HepG2 (cell line): ENCODE data around the gene TOB1. TPM values are rescaled to one million over a fixed set of nuclear protein-coding genes. Genes with fewer than 3 reads are reported as not detected.

ENCODE experiments used
- AHR ChIP-seq: IDR thresholded peaks from 2 replicates; pipeline ENCODE4 v1.6.1; 2018; ENCODE audit warnings: missing genetic modification reagents, missing compliant biosample characterization
- ATF2 ChIP-seq: sonication (generic); formaldehyde crosslinking; IDR thresholded peaks from 2 replicates; pipeline ENCODE4 v1.4.0; 2020; ENCODE audit warnings: missing genetic modification reagents
- BATF2 ChIP-seq: sonication (generic); formaldehyde crosslinking; IDR thresholded peaks from 2 replicates; pipeline ENCODE4 v1.8.0; 2022; ENCODE audit warnings: mild to moderate bottlenecking, missing genetic modification reagents, moderate library complexity
- CENPX ChIP-seq: sonication (generic); formaldehyde crosslinking; IDR thresholded peaks from 2 replicates; pipeline ENCODE4 v1.9.0; 2021; ENCODE audit warnings: mild to moderate bottlenecking, missing genetic modification reagents, moderate library complexity
- FOXK1 ChIP-seq: sonication (generic); formaldehyde crosslinking; IDR thresholded peaks from 2 replicates; pipeline ENCODE4 v1.4.0; 2020; ENCODE audit warnings: low read depth, missing genetic modification reagents, borderline replicate concordance
- GABPA ChIP-seq, 2 experiments: IDR thresholded peaks; 2 replicates each; pipeline ENCODE4 v1.6.1; 2011 to 2016; ENCODE audit warnings: low read depth in 2 of 2, low read length in 1 of 2, missing biosample characterization in 1 of 2, missing genetic modification characterization in 1 of 2
- KAT8 ChIP-seq: IDR thresholded peaks from 2 replicates; pipeline ENCODE4 v1.6.1; 2016; ENCODE audit warnings: missing genetic modification reagents, missing compliant biosample characterization
- KMT2B ChIP-seq: IDR thresholded peaks from 2 replicates; pipeline ENCODE4 v1.6.1; 2016; ENCODE audit warnings: missing genetic modification reagents, missing compliant biosample characterization
- MEIS2 ChIP-seq: sonication (generic); formaldehyde crosslinking; IDR thresholded peaks from 2 replicates; pipeline ENCODE4 v1.9.0; 2021; ENCODE audit warnings: mild to moderate bottlenecking, missing genetic modification reagents
- NR2F6 ChIP-seq, 2 experiments: IDR thresholded peaks; 2 replicates each; pipeline ENCODE4 v1.6.1; 2016; ENCODE audit warnings: antibody characterized with exemption in 1 of 2, mild to moderate bottlenecking in 1 of 2
- SATB2 ChIP-seq: sonication (generic); formaldehyde crosslinking; IDR thresholded peaks from 2 replicates; pipeline ENCODE4 v1.5.0; 2020; ENCODE audit warnings: missing genetic modification reagents
- TBX2 ChIP-seq: sonication (generic); formaldehyde crosslinking; IDR thresholded peaks from 2 replicates; pipeline ENCODE4 v1.5.0; 2020; ENCODE audit warnings: missing genetic modification reagents, mild to moderate bottlenecking, borderline replicate concordance
- TRIM24 ChIP-seq: sonication (generic); formaldehyde crosslinking; IDR thresholded peaks from 2 replicates; pipeline ENCODE4 v1.8.0; 2022; ENCODE audit warnings: mild to moderate bottlenecking, missing genetic modification reagents
- ZFP62 ChIP-seq: sonication (generic); formaldehyde crosslinking; IDR thresholded peaks from 2 replicates; pipeline ENCODE4 v1.4.0; 2020; ENCODE audit warnings: missing genetic modification reagents
- ZGPAT ChIP-seq: IDR thresholded peaks from 2 replicates; pipeline ENCODE4 v1.6.1; 2016; ENCODE audit warnings: mild to moderate bottlenecking
- ZNF160 ChIP-seq: sonication (generic); formaldehyde crosslinking; IDR thresholded peaks from 2 replicates; pipeline ENCODE4 v1.8.0; 2022; ENCODE audit warnings: mild to moderate bottlenecking, inconsistent platforms, missing genetic modification reagents
- ZNF230 ChIP-seq: sonication (generic); formaldehyde crosslinking; IDR thresholded peaks from 2 replicates; pipeline ENCODE4 v1.4.0; 2020; ENCODE audit warnings: mild to moderate bottlenecking, missing genetic modification reagents
- ZNF232 ChIP-seq: sonication (generic); formaldehyde crosslinking; IDR thresholded peaks from 2 replicates; pipeline ENCODE4 v1.4.0; 2020; ENCODE audit warnings: missing genetic modification reagents, borderline replicate concordance
- ZNF530 ChIP-seq: sonication (generic); formaldehyde crosslinking; IDR thresholded peaks from 2 replicates; pipeline ENCODE4 v1.5.0; 2020; ENCODE audit warnings: low read depth, mild to moderate bottlenecking, missing genetic modification reagents
- ZNF772 ChIP-seq: sonication (generic); formaldehyde crosslinking; IDR thresholded peaks from 2 replicates; pipeline ENCODE4 v1.5.0; 2020; ENCODE audit warnings: mild to moderate bottlenecking, missing genetic modification reagents
- polyA plus RNA-seq, 8 experiments: library from polyadenylated mRNA; depleted of rRNA in 3 of 8; stranded (reverse) in 7 of 8; unstranded in 1 of 8; fragments of >200 nt; fragmentation: Illumina TruSeq in 4 of 8; extraction: Trizol in 4 of 8; gene quantifications; 2 replicates each; pipeline versions ENCODE4 v1.2.1 to v1.2.3, GENCODE V29; 2011 to 2016; ENCODE audit warnings: low read depth in 4 of 8, missing spikeins in 1 of 8, mixed read lengths in 1 of 8; ENCODE audit not compliant: insufficient read depth in 1 of 8
- total RNA-seq, 5 experiments: library from RNA; depleted of rRNA; stranded (reverse); fragments of >200 nt; fragmentation: Illumina TruSeq; extraction: Trizol; gene quantifications; 2 replicates each; pipeline ENCODE4 v1.2.3, GENCODE V29; 2016; ENCODE audit warnings: low read depth in 1 of 5
- TF ChIP-seq, protein P1 (sequence below): IDR thresholded peaks from 2 replicates; pipeline ENCODE4 v1.6.1; 2012; ENCODE audit warnings: low read depth, low read length, improper control_type of control experiment
- TF ChIP-seq, protein P2 (sequence below): sonication (generic); formaldehyde crosslinking; IDR thresholded peaks from 2 replicates; pipeline ENCODE4 v1.5.1; 2020; ENCODE audit warnings: missing genetic modification reagents, mild to moderate bottlenecking, borderline replicate concordance

The TOB1 gene
- total and polyA plus RNA-seq, 2 of the 13 experiments (the other 11 are each of a cell fraction or from before 2014, with no cell fraction given), result 21.9 to 57.7 TPM

- TF ChIP-seq GABPA (IDR thresholded peaks at IDR 0.05; ENCODE audit: low read depth, low read length) (no peak), GABPA (CRISPR knock-in tag; IDR thresholded peaks at IDR 0.05; ENCODE audit: low read depth) (peak; percentile 36; the same call in 1 of the 2 replicates), AHR (no peak), KAT8 (peak; percentile 63), ZNF772 (CRISPR knock-in tag) (0 out of 2 replicates have a peak, but pooled peaks have one; percentile 27), SATB2 (CRISPR knock-in tag) (no peak), NR2F6 (IDR thresholded peaks at IDR 0.05) (peak; percentile 69), NR2F6 (CRISPR knock-in tag; IDR thresholded peaks at IDR 0.05) (peak; percentile 87), KMT2B (CRISPR knock-in tag) (peak; percentile 18; the same call in 1 of the 2 replicates), ATF2 (CRISPR knock-in tag) (0 out of 2 replicates have a peak, but pooled peaks have one; percentile 20), TRIM24 (CRISPR knock-in tag) (no peak), ZNF530 (CRISPR knock-in tag) (no peak), ZNF232 (no peak; the same call in 1 of the 2 replicates), BATF2 (CRISPR knock-in tag) (0 out of 2 replicates have a peak, but pooled peaks have one; percentile 29), ZNF160 (CRISPR knock-in tag) (0 out of 2 replicates have a peak, but pooled peaks have one; percentile 5), FOXK1 (CRISPR knock-in tag) (no peak; the same call in 1 of the 2 replicates), ZFP62 (CRISPR knock-in tag) (no peak), ZNF230 (CRISPR knock-in tag) (0 out of 2 replicates have a peak, but pooled peaks have one; percentile 56), ZGPAT (CRISPR knock-in tag) (peak; percentile 67; the same call in 1 of the 2 replicates), CENPX (CRISPR knock-in tag) (no peak), MEIS2 (CRISPR knock-in tag) (no peak), TBX2 (CRISPR knock-in tag) (peak; percentile 71; the same call in 1 of the 2 replicates)
- TF ChIP-seq, protein P1, sequence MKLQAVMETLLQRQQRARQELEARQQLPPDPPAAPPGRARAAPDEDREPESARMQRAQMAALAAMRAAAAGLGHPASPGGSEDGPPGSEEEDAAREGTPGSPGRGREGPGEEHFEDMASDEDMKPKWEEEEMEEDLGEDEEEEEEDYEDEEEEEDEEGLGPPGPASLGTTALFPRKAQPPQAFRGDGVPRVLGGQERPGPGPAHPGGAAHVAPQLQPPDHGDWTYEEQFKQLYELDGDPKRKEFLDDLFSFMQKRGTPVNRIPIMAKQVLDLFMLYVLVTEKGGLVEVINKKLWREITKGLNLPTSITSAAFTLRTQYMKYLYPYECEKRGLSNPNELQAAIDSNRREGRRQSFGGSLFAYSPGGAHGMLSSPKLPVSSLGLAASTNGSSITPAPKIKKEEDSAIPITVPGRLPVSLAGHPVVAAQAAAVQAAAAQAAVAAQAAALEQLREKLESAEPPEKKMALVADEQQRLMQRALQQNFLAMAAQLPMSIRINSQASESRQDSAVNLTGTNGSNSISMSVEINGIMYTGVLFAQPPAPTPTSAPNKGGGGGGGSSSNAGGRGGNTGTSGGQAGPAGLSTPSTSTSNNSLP, result peak; percentile 84
- TF ChIP-seq, protein P2, sequence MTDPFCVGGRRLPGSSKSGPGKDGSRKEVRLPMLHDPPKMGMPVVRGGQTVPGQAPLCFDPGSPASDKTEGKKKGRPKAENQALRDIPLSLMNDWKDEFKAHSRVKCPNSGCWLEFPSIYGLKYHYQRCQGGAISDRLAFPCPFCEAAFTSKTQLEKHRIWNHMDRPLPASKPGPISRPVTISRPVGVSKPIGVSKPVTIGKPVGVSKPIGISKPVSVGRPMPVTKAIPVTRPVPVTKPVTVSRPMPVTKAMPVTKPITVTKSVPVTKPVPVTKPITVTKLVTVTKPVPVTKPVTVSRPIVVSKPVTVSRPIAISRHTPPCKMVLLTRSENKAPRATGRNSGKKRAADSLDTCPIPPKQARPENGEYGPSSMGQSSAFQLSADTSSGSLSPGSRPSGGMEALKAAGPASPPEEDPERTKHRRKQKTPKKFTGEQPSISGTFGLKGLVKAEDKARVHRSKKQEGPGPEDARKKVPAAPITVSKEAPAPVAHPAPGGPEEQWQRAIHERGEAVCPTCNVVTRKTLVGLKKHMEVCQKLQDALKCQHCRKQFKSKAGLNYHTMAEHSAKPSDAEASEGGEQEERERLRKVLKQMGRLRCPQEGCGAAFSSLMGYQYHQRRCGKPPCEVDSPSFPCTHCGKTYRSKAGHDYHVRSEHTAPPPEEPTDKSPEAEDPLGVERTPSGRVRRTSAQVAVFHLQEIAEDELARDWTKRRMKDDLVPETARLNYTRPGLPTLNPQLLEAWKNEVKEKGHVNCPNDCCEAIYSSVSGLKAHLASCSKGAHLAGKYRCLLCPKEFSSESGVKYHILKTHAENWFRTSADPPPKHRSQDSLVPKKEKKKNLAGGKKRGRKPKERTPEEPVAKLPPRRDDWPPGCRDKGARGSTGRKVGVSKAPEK (CRISPR knock-in tag), result no peak
Measured at GRCh38 chr17:50853015-50853615, 13.0 kb downstream of the TOB1 start (continued).
